HUES6 (cell line): ENCODE measurements around the gene ZMIZ1.

ENCODE experiments used
- H3K27ac ChIP-seq: 2 replicates; pipeline ENCODE4 v1.7.0; 2013; ENCODE audit warnings: low read depth, mild to moderate bottlenecking, low read length, inconsistent platforms
- H3K27me3 ChIP-seq: 2 replicates; pipeline ENCODE4 v1.6.1; 2013; ENCODE audit warnings: low read length; ENCODE audit not compliant: control insufficient read depth, insufficient read depth
- H3K36me3 ChIP-seq: 2 replicates; pipeline ENCODE4 v1.6.1; 2013; ENCODE audit warnings: low read length; ENCODE audit not compliant: control insufficient read depth, insufficient read depth
- H3K4me1 ChIP-seq: 2 replicates; pipeline ENCODE4 v1.6.1; 2013; ENCODE audit warnings: low read length; ENCODE audit not compliant: control insufficient read depth, insufficient read depth
- H3K4me3 ChIP-seq: 2 replicates; pipeline ENCODE4 v1.5.1; 2013; ENCODE audit warnings: low read depth, low read length
- H3K9ac ChIP-seq: one replicate; pipeline ENCODE4 v1.6.1; 2013; ENCODE audit warnings: mild to moderate bottlenecking, low read length
- H3K9me3 ChIP-seq: 2 replicates; pipeline ENCODE4 v1.6.1; 2013; ENCODE audit warnings: low read depth, low read length; ENCODE audit not compliant: control insufficient read depth, insufficient read depth

The ZMIZ1 gene

DNA sequence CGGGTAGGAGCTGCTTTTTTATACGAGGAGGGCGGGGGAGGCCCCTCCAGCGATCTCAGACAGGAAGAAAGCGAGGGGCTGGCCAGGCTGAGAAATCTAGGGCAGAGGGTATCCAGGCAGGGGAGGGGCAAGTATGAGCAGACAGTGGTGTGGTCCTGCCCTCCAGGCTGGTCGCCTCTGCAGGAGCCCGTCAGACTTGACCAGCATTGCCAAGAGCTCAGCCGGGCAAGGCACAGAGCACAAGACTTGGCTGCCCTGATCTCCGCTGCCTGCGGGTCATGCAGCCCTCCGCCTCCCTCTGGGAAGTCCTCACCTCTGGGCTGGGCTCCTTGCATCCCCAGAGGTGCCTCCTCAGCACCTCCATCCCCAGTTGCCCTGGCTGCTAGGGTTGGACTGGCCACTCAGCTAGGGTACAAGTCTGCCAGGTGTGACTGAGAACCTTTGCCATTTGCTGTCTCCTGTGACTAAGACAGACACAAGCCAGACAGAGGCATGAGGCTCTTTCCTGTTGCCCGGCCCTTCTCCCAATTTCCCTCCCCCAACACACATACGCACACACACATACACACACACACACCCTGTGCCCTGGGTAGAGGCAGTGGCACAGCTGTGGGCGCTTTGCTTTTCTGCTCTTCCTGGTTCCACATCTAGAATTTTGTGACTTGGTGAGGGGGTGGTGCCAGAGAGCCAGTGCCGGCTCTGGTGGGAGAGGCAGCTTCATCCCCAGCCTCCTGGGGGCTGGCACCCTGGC lies 219.4 kb downstream of the ZMIZ1 start:
- Histone ChIP-seq H3K27ac (no peak overlapping the region), H3K36me3 (peaks cover 60% of the 10 kb centered on the region), H3K4me1 (peaks cover 4% of the 10 kb centered on the region; the same call in 1 of the 2 replicates), H3K4me3 (no peak overlapping the region), H3K9ac (no peak overlapping the region), H3K27me3 (no peaks in the 10 kb centered on the region), H3K9me3 (no peaks in the 10 kb centered on the region)

DNA sequence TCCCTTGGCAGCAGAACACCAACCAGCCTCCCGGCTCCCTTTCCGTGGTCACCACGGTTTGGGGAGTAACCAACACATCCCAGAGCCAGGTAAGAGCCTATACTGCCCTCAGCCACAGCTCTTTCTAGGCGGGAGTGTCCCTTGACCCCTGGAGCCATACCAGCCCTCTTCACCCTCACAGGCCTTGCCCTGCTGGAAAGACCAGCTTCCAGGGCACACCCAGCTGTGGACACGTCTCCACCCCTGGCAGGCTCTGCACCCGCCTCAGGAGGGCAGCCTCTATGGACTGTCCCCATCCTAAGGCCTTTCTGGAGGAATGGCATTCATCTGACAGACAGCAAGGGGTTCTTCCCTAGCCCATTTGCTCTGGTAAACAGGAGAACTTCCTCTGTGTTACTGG lies 221.0 kb downstream of the ZMIZ1 start:
- H3K27me3 ChIP-seq, result no peaks in the 10 kb centered on the region
- H3K4me3 ChIP-seq, result no peak overlapping the region
- H3K9me3 ChIP-seq, result no peaks in the 10 kb centered on the region
- H3K27ac ChIP-seq, result no peak overlapping the region
- H3K4me1 ChIP-seq, result peaks cover 4% of the 10 kb centered on the region; the same call in 1 of the 2 replicates
- H3K9ac ChIP-seq, result no peak overlapping the region
- peaks cover 72% of the 10 kb centered on the region for H3K36me3 ChIP-seq

DNA sequence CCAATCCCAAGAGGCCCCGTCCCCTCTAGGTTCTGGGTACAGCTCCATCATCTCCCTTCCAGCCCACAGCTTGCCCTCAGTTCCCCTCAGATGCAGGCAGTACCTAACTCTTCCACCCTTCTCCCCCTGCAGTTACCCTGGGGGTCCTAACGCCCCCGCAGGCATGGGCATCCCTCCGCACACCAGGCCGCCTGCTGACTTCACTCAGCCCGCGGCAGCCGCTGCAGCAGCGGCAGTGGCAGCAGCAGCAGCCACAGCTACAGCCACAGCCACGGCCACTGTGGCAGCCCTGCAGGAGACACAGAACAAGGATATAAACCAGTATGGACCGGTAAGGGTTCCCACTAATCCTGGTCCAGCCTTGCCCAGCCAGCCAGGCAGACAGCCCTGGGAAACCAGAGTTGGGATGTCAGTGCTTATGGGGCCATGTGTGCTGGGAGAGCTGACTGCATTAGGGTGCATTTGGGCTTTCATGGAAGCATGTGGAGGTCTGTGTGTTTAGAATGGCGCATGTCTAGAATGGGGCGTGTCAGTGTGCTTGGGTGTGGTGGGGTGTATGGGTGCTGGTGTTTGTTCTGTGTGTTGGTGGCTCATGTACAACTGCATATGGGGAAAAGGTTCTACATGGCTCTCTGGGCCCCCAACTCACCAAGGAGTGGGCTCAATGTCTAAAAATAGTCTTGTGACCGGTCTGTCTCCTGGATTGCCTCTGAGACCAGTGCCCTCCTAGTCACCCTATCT lies 223.4 kb downstream of the ZMIZ1 start:
- Histone ChIP-seq H3K9me3 (no peaks in the 10 kb centered on the region), H3K4me3 (no peak overlapping the region), H3K27me3 (no peaks in the 10 kb centered on the region), H3K36me3 (peaks cover 82% of the 10 kb centered on the region), H3K9ac (no peak overlapping the region), H3K27ac (no peak overlapping the region), H3K4me1 (no peaks in the 10 kb centered on the region)

DNA sequence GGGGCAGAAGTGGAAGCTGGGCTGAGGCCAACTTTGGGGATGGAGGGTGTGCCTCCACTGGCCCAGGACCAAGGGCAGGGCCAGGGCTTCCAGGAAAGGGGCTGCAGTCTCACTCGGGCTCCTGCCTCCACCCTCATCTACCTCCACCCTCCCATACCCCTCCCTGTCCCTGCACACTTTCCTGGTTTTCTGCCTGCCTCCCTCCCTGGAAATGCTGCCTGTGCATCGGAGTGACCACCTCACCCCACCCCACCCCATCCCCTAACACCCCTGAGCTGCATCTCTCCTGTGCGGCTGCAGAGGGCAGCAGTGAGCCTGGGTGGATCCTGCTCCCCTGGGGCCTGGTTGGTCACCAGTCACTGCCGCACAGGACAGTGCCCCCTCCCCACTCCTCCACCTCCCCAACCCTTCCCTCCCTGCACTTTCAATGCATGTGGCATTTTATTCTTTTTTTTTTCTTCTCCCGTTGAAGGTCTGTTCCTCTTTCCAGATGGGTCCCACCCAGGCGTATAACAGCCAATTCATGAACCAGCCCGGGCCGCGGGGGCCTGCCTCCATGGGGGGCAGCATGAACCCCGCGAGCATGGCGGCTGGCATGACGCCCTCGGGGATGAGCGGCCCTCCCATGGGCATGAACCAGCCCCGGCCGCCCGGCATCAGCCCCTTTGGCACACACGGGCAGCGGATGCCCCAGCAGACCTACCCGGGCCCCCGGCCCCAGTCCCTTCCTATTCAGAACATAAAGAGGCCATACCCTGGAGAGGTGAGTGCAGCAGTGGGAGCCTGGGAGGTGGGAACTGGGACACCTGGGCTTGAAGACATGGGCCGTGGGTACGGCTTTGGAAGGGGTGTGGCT lies 224.4 kb downstream of the ZMIZ1 start:
- Histone ChIP-seq H3K9me3 (no peaks in the 10 kb centered on the region), H3K4me3 (no peak overlapping the region), H3K9ac (no peak overlapping the region), H3K27ac (no peak overlapping the region), H3K36me3 (peaks cover 84% of the 10 kb centered on the region), H3K27me3 (no peaks in the 10 kb centered on the region), H3K4me1 (no peaks in the 10 kb centered on the region)

DNA sequence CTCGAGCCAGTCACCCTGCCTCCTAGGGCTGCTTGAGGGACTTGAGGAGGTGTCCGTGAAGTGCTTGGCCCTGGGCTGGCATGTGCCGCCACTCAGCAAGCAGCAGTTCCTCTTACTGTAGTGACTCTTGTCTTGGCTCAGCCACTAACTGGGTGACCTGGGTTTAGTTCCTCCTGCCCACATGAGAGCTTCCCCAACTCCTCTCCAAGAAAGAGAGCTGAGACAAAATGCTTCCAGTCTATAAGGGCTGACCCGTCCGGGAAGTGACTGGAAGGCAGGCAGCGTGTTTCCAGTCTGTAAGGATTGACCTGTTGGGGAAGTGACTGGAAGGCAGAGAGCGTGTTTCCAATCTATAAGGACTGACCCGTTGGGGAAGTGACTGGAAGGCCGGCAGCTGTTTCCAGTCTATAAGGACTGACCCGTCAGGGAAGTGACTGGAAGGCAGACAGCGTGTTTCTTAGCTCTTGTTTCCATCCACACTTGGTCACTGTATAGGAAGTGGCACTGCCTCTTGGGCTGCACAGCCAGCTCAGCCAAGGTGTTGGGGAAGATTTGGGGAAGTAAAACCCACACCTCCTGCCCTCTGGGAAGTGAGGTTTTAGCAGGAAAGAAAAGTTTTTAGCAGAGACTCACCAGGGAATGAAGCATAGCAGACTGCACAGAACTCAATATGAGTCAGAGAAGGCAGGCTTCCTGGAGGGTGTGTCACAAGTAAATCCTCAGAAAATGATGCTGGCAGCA lies 225.2 kb downstream of the ZMIZ1 start:
- Histone ChIP-seq H3K9ac (no peak overlapping the region), H3K27ac (no peak overlapping the region), H3K4me1 (no peaks in the 10 kb centered on the region; the same call in 1 of the 2 replicates), H3K4me3 (no peak overlapping the region), H3K27me3 (no peaks in the 10 kb centered on the region), H3K9me3 (no peaks in the 10 kb centered on the region), H3K36me3 (peaks cover 86% of the 10 kb centered on the region)

DNA sequence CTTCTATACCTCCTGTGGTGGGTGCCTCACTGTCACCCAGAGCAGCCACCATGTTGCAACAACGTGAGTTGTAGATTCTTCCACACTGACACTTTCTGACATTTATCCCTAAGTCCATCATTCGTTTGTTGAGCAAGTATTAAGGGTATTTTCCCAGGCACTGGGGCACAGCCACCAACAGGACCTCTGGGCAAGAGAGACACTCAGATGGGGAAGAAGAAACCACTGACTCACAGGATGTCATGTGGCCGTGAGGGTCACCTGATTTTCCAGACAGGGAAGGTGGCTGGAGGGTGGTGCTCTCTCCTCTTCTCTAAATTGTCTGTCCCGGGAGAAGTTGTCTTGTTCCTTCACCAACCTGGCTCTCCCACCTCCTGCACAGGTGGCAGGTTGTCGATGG lies 226.8 kb downstream of the ZMIZ1 start:
- Histone ChIP-seq H3K27me3 (no peaks in the 10 kb centered on the region), H3K4me1 (no peaks in the 10 kb centered on the region; the same call in 1 of the 2 replicates), H3K9me3 (no peaks in the 10 kb centered on the region), H3K36me3 (peaks cover 91% of the 10 kb centered on the region), H3K27ac (no peak overlapping the region; the same call in 1 of the 2 replicates), H3K4me3 (no peak overlapping the region), H3K9ac (no peak overlapping the region)

DNA sequence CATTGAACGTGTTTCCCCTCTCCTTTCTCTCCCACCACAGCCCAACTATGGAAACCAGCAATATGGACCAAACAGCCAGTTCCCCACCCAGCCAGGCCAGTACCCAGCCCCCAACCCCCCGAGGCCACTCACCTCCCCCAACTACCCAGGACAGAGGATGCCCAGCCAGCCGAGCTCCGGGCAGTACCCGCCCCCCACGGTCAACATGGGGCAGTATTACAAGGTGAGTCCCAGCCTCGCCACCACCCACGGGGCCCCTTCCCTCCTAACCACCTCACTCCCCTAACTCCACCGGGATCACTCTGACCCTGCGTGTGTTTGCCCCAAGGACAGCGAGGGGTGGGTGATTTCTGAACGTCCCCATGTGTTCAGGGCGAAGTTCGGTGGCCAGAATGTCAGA lies 227.7 kb downstream of the ZMIZ1 start:
- Histone ChIP-seq H3K9ac (no peak overlapping the region), H3K27ac (no peak overlapping the region), H3K4me1 (no peaks in the 10 kb centered on the region; the same call in 1 of the 2 replicates), H3K36me3 (peaks cover 91% of the 10 kb centered on the region), H3K27me3 (no peaks in the 10 kb centered on the region), H3K9me3 (no peaks in the 10 kb centered on the region), H3K4me3 (no peak overlapping the region)

DNA sequence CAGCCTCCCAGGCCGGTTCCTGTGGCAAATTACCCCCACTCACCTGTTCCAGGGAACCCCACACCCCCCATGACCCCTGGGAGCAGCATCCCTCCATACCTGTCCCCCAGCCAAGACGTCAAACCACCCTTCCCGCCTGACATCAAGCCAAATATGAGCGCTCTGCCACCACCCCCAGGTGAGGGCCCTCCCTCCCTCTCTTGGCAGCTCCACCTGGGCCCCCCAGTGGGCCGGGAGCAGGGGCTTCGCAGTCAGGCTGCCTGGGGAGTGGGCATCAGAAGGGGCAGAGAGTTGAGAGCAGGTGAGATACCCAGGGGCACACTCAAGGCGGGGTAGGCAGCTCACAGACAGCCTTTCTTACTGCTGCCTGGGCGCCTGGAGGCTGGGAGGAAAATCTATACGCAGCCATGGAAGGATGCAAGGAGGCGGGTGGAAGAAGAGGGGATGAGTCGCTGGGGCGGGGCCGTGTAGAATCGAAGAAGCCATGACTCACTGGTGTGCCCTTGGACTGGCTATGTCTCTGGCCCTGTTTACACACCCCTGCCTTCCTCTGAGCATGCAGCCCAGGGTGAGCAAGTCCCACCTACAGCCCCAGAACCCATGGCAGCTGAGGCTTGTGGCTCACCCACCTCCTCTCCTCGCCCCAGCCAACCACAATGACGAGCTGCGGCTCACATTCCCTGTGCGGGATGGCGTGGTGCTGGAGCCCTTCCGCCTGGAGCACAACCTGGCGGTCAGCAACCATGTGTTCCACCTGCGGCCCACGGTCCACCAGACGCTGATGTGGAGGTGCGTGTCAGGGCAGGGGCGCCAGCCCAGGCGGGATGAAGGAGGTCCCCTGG lies 229.9 kb downstream of the ZMIZ1 start:
- H3K9ac ChIP-seq, result no peak overlapping the region
- peaks cover 94% of the 10 kb centered on the region for H3K36me3 ChIP-seq
- H3K27ac ChIP-seq, result no peak overlapping the region
- H3K27me3 ChIP-seq, result no peaks in the 10 kb centered on the region
- H3K4me1 ChIP-seq, result no peaks in the 10 kb centered on the region; the same call in 1 of the 2 replicates
- H3K9me3 ChIP-seq, result no peaks in the 10 kb centered on the region
- no peak overlapping the region for H3K4me3 ChIP-seq

DNA sequence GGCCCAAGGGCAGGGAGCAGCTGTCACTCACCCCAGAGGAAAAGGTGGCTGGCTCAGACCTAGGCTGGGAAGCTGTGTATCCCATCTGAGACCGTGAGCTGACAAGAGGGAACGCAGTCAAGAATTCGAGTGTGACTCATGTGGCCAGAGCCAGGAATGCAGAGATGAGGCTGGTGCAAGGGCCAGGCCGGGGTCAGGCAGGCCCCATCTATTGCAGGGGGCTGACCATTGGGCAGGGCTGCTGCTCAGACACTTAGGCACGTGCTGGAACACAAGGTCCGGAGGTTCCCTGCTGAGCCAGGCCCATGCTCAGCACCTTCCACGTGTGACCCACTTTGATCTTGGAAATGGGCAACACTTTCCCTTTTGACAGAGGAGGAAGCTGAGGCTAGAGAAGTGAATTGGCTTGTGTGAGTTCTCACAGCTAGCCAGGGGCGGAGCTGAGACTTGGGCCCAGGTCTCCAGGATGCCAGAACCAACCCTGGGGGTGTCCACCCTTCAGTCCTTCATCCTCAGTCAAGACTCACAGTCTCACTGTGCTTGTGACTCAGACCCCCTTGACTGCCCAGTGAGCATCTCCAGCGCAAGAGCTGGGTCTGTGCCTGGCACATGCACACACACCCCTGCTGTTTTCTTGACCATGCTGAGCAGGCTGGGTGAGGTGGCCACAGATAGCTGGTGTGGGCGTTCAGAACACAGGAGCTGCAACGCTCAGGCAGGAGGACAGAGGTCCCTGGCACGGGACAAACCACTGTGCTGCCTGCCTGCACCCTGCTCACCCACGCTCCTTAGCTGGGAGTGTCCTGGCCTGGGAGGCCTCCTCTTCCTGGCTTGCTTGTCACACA lies 230.9 kb downstream of the ZMIZ1 start:
- no peaks in the 10 kb centered on the region for H3K27me3 ChIP-seq
- H3K36me3 ChIP-seq, result peaks cover 94% of the 10 kb centered on the region
- no peak overlapping the region for H3K27ac ChIP-seq
- no peaks in the 10 kb centered on the region; the same call in 1 of the 2 replicates for H3K4me1 ChIP-seq
- no peaks in the 10 kb centered on the region for H3K9me3 ChIP-seq
- H3K4me3 ChIP-seq, result no peak overlapping the region
- no peak overlapping the region for H3K9ac ChIP-seq
